ENCODE data around the gene ST6GAL1. TPM values are rescaled to one million over a fixed set of nuclear protein-coding genes. Genes with fewer than 3 reads are reported as not detected.

Gene ST6GAL1
- total RNA-seq, 2 donors from 2014 or later: 57.2 to 81.8 TPM

- Histone ChIP-seq H3K27ac (no peak overlapping the region), H3K36me3 (no peaks in the 10 kb centered on the region), H3K4me1 (peaks cover 3% of the 10 kb centered on the region), H3K9me3 (no peaks in the 10 kb centered on the region), H3K4me3 (no peak overlapping the region), H3K9ac (ENCODE audit: low read depth in 2 of 2, low read length in 2 of 2) (no peak overlapping the region), H3K27me3 (no peaks in the 10 kb centered on the region)
- intact Hi-C loops (cut with DNase I): no loop called here
- DNase-seq: no peak
- no peak for TF ChIP-seq CTCF (IDR thresholded peaks at IDR 0.05)
These were observed 55.5 kb downstream of the ST6GAL1 start for GRCh38 chr3:186985661-186986364.

GRCh38 chr3:186986406-186986805, 56.1 kb downstream of the ST6GAL1 start:
- no peaks in the 10 kb centered on the region for H3K36me3 ChIP-seq
- H3K9ac ChIP-seq (ENCODE audit: low read depth in 2 of 2, low read length in 2 of 2): no peak overlapping the region
- DNase-seq: no peak
- no peaks in the 10 kb centered on the region for H3K9me3 ChIP-seq
- no peak overlapping the region for H3K27ac ChIP-seq
- TF ChIP-seq CTCF (IDR thresholded peaks at IDR 0.05): no peak
- intact Hi-C loops (cut with DNase I): no loop called here
- no peak overlapping the region for H3K4me3 ChIP-seq
- no peaks in the 10 kb centered on the region for H3K27me3 ChIP-seq
- H3K4me1 ChIP-seq: peaks cover 3% of the 10 kb centered on the region

DNA sequence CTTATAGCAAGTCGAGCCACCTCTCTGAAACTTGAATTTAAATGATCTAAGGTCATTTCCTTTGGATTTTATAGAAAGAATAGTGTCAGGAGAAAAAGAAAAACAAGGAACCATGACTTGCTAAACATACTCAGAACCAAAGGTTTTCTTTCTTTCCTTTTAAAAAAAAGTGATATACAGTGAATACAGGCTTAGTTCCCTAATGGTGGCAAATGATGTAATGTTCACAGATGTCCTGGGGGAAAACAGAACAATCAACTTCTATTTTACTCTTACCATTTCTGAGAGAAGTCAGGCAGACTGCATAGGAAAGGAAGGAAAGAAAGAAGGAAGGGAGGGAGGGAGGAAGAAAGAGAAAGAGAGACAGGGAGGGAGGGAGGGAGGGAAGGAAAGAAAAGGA, 56.5 kb downstream of the ST6GAL1 start:
- intact Hi-C loops (cut with DNase I): no loop called here
- no peaks in the 10 kb centered on the region for H3K27me3 ChIP-seq
- no peaks in the 10 kb centered on the region for H3K36me3 ChIP-seq
- H3K9me3 ChIP-seq: no peaks in the 10 kb centered on the region
- H3K4me3 ChIP-seq: no peak overlapping the region
- no peak for TF ChIP-seq CTCF (IDR thresholded peaks at IDR 0.05)
- no peak overlapping the region for H3K9ac ChIP-seq (ENCODE audit: low read depth in 2 of 2, low read length in 2 of 2)
- no peak overlapping the region for H3K27ac ChIP-seq
- H3K4me1 ChIP-seq: peaks cover 3% of the 10 kb centered on the region
- no peak for DNase-seq

GRCh38 chr3:186988806-186989205, 58.5 kb downstream of the ST6GAL1 start:
- H3K27ac ChIP-seq: no peak overlapping the region
- no peak overlapping the region for H3K4me3 ChIP-seq

GRCh38 chr3:186989429-186989828, 59.1 kb downstream of the ST6GAL1 start:
- Histone ChIP-seq H3K9ac (ENCODE audit: low read depth in 2 of 2, low read length in 2 of 2) (no peak overlapping the region), H3K4me1 (no peaks in the 10 kb centered on the region), H3K36me3 (no peaks in the 10 kb centered on the region), H3K27ac (no peak overlapping the region), H3K4me3 (no peak overlapping the region), H3K9me3 (no peaks in the 10 kb centered on the region), H3K27me3 (no peaks in the 10 kb centered on the region)
- intact Hi-C loops (cut with DNase I): no loop called here
- no peak for TF ChIP-seq CTCF (IDR thresholded peaks at IDR 0.05)
- no peak for DNase-seq

More at GRCh38 chr3:186988806-186989205, 58.5 kb downstream of the ST6GAL1 start:
- intact Hi-C loops (cut with DNase I): no loop called here
- H3K4me1 ChIP-seq: no peaks in the 10 kb centered on the region
- no peak overlapping the region for H3K9ac ChIP-seq (ENCODE audit: low read depth in 2 of 2, low read length in 2 of 2)
- no peak for TF ChIP-seq CTCF (IDR thresholded peaks at IDR 0.05)
- no peaks in the 10 kb centered on the region for H3K9me3 ChIP-seq
- no peak for DNase-seq
- H3K36me3 ChIP-seq: no peaks in the 10 kb centered on the region
- no peaks in the 10 kb centered on the region for H3K27me3 ChIP-seq

Data from colonic mucosa (tissue), 4 donors.